ENCODE results near the gene PCED1B.

PCED1B gene

GRCh38 chr12:47123730-47124129 lies 44.3 kb downstream of the PCED1B start:
- no peak for DNase-seq

- DNase-seq: peak; percentile 16
Observed at GRCh38 chr12:47124451-47124850, 45.0 kb downstream of the PCED1B start.

- DNase-seq: no peak
Observed at GRCh38 chr12:47126246-47126645, 46.8 kb downstream of the PCED1B start.

- no peak for DNase-seq
Observed at GRCh38 chr12:47131011-47131410, 51.6 kb downstream of the PCED1B start.

GRCh38 chr12:47134005-47134404 lies 54.6 kb downstream of the PCED1B start:
- DNase-seq: no peak

- DNase-seq: no peak
Observed at GRCh38 chr12:47135578-47135977, 56.2 kb downstream of the PCED1B start.

- DNase-seq: peak; percentile 39
Observed at GRCh38 chr12:47139000-47139681, 59.7 kb downstream of the PCED1B start.

GRCh38 chr12:47141459-47141858 lies 62.0 kb downstream of the PCED1B start:
- no peak for DNase-seq

- DNase-seq: no peak
Observed at GRCh38 chr12:47144769-47145168, 65.3 kb downstream of the PCED1B start.

GRCh38 chr12:47145188-47145587 lies 65.8 kb downstream of the PCED1B start:
- no peak for DNase-seq

- DNase-seq: no peak
Observed at GRCh38 chr12:47147739-47148138, 68.3 kb downstream of the PCED1B start.

- no peak for DNase-seq
Observed at GRCh38 chr12:47149146-47149545, 69.7 kb downstream of the PCED1B start.

- no peak for DNase-seq
Observed at GRCh38 chr12:47152095-47152494, 72.7 kb downstream of the PCED1B start.

GRCh38 chr12:47155457-47156166 lies 76.2 kb downstream of the PCED1B start:
- peak; percentile 52 for DNase-seq

GRCh38 chr12:47156167-47156736 lies 76.8 kb downstream of the PCED1B start:
- peak; percentile 75 for DNase-seq

- peak; percentile 40 for DNase-seq
Observed at GRCh38 chr12:47158792-47159191, 79.4 kb downstream of the PCED1B start.

- no peak for DNase-seq
Observed at GRCh38 chr12:47159348-47159747, 79.9 kb downstream of the PCED1B start.

- no peak for DNase-seq
Observed at GRCh38 chr12:47160316-47161244, 81.2 kb downstream of the PCED1B start.

GRCh38 chr12:47164116-47164515 lies 84.7 kb downstream of the PCED1B start:
- no peak for DNase-seq

- DNase-seq: peak; percentile 43
Observed at GRCh38 chr12:47164724-47165439, 85.5 kb downstream of the PCED1B start.

- DNase-seq: peak; percentile 61
Observed at GRCh38 chr12:47165934-47166333, 86.5 kb downstream of the PCED1B start.

- no peak for DNase-seq
Observed at GRCh38 chr12:47166365-47166764, 86.9 kb downstream of the PCED1B start.

Data from OCI-M1 (cell line).